AG09309 (cell line): ENCODE data around the gene PPP3CA.

Experiments
- DNase-seq: peaks from one replicate; pipeline ENCODE4 v3.0.0-alpha.2; 2010; ENCODE audit warnings: low read depth
- H3K4me3 ChIP-seq: 2 replicates; pipeline ENCODE4 v1.5.1; 2011; ENCODE audit warnings: mild to moderate bottlenecking, low read depth, low read length, moderate library complexity; ENCODE audit not compliant: control insufficient read depth
- TF ChIP-seq, protein P1 (sequence below): IDR thresholded peaks from 2 replicates; pipeline ENCODE4 v1.5.1; 2011; ENCODE audit warnings: mild to moderate bottlenecking, low read depth, low read length, inconsistent platforms; ENCODE audit not compliant: insufficient read depth, control insufficient read depth; ENCODE audit errors: missing control alignments

Gene PPP3CA

DNA sequence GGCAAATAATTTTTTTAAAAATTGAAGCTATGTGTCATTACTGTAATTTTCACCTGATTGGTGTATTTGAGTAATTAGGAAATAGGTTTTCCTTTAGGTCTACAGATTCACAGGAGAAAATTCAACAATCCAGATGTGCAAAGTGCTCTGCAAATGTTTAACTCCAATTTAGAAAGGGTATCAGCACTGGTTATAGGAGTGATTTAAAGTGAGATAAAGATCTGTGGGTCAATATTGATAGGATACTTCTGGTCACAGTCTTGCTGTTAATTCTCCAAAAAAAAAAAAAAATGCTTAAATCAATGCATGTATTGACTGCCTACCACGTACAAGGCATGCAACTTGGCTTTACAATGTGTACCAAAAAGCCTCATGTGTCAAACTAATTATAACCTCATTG is 271.3 kb downstream of the PPP3CA start:
- H3K4me3 ChIP-seq, result no peak overlapping the region
- DNase-seq, result no peak
- TF ChIP-seq, protein P1, sequence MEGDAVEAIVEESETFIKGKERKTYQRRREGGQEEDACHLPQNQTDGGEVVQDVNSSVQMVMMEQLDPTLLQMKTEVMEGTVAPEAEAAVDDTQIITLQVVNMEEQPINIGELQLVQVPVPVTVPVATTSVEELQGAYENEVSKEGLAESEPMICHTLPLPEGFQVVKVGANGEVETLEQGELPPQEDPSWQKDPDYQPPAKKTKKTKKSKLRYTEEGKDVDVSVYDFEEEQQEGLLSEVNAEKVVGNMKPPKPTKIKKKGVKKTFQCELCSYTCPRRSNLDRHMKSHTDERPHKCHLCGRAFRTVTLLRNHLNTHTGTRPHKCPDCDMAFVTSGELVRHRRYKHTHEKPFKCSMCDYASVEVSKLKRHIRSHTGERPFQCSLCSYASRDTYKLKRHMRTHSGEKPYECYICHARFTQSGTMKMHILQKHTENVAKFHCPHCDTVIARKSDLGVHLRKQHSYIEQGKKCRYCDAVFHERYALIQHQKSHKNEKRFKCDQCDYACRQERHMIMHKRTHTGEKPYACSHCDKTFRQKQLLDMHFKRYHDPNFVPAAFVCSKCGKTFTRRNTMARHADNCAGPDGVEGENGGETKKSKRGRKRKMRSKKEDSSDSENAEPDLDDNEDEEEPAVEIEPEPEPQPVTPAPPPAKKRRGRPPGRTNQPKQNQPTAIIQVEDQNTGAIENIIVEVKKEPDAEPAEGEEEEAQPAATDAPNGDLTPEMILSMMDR, result no peak

DNA sequence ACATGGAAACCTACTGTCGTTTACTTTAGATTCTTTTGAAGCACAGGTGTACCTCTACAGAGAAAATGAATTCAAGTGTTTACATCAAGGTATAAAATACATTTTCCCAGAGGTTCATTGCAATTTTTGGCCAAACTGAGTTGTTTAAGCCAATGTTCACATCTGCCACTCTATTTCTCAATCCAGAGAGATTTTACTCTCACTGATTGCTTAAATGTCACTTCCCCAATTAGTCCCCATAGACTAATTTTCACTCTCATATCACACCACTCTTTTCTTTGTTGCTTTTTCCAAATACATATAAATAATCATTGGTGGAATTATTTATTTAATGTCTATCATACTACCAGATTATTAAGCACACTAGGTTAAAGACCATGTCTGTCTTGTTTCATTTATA is 271.8 kb downstream of the PPP3CA start:
- TF ChIP-seq, protein P1, result no peak
- H3K4me3 ChIP-seq, result no peak overlapping the region
- DNase-seq, result no peak

GRCh38 chr4:101074326-101074725 is 273.0 kb downstream of the PPP3CA start:
- TF ChIP-seq, protein P1, result no peak
- H3K4me3 ChIP-seq, result no peak overlapping the region
- DNase-seq, result no peak

DNA sequence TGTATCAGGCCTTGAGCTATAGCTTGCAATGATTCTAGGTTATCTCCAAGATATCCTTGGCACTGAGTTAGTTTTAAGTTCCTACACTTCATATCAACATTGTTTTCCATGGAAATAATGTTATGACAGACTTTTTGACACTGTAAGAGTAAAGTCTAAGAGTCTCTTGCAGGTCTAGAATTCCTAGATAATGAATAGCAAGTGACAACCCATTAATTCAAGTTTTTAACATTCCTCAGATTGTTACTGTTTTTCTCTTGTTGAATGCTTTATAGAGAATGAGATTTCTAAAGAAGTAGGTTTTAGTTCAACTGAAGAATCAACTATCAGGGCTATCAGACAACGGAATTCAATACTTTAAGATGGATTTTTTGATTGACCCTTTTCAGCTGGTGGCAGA is 276.1 kb downstream of the PPP3CA start:
- TF ChIP-seq, protein P1, result no peak
- no peak overlapping the region for H3K4me3 ChIP-seq
- DNase-seq, result no peak

- TF ChIP-seq, protein P1, result no peak
- no peak overlapping the region for H3K4me3 ChIP-seq
- DNase-seq, result no peak
Measured at GRCh38 chr4:101068115-101068514, 279.2 kb downstream of the PPP3CA start.

- H3K4me3 ChIP-seq, result no peak overlapping the region
- DNase-seq, result no peak
- TF ChIP-seq, protein P1, result no peak
Measured at GRCh38 chr4:101067383-101067782, 279.9 kb downstream of the PPP3CA start.

- DNase-seq, result no peak
- TF ChIP-seq, protein P1, result no peak
- no peak overlapping the region for H3K4me3 ChIP-seq
Measured at GRCh38 chr4:101066626-101067170, 280.6 kb downstream of the PPP3CA start.
